ENCODE data around the gene PIWIL4. TPM values are rescaled to one million over a fixed set of nuclear protein-coding genes. Genes with fewer than 3 reads are reported as not detected.
"Not testable (repeated sequence)": the region's sequence is repeated elsewhere in the genome, so short reads cannot be mapped to it uniquely, and the experiment has no call there.

Gene PIWIL4
- total RNA-seq, 1 experiment from 2014 or later = 0.71 TPM

GRCh38 chr11:94638301-94638901 is 71.2 kb downstream of the PIWIL4 start:
- peak; percentile 14 for DNase-seq (ENCODE audit: low read depth)

DNA sequence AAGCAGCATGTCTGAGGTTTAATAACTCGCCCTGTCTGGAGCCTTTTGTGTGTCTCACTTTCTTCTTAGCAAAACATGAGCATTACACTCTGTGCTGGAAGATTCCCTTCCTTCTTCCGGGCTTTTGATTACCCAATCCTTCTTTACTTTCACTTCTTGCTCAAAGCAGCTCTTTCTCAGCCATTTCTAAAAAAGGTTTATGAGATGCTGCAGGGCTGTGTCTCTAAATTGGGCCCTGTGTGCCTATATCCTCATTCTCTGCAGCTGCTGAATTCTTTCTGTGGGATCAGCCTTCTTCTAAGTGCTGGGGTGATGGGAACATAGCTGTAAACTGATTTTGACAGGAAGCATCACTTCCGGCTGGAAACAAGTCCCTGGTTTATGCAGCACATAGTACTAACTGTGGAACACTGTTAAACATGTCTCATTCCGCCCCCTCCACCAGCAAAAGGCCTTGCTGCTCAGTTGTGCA is 71.8 kb downstream of the PIWIL4 start:
- peak; percentile 25 for DNase-seq (ENCODE audit: low read depth)

GRCh38 chr11:94639901-94640721 is 72.9 kb downstream of the PIWIL4 start:
- no peak for DNase-seq (ENCODE audit: low read depth)

DNA sequence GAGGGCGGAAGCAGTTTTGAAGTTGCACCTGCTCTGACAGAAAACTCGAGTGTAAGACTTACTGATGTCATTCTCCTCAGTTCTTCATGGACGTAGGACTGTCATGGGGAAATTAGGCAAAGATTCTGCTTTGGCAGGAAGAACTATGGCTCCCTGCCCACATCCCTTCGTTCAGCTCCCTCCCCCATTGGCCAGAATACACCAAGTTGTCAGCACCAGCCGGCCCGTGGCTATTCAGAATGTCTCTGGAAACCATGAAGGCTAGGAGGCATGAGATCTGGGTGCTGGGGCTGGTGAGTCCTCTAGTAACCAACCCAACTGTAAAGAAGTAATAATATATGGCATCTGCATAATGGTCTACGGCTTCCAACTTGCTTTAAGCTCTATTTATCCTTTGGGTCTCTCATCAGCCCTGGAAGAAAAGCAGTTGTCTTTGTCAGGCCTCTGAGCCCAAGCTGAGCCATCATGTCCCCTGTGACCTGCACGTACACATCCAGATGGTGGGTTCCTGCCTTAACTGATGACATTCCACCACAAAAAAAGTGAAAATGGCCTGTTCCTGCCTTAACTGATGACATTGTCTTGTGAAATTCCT is 74.1 kb downstream of the PIWIL4 start:
- DNase-seq (ENCODE audit: low read depth) = no peak

DNA sequence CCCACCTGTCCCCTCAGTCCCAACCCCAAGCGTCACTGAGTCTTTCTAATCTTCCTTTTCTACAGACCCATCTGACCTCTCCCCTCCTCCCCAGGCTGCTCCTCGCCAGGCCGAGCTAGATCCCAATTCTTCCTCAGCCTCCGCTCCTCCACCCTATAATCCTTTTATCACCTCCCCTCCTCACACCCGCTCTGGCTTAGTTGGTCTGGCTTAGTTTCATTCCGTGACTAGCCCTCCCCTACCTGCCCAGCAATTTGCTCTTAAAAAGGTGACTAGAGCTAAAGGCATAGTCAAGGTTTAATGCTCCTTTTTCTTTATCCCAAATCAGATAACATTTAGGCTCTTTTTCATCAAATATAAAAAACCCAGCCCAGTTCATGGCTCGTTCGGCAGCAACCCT is 76.0 kb downstream of the PIWIL4 start:
- not testable (repeated sequence) for DNase-seq (ENCODE audit: low read depth)

- no peak for DNase-seq (ENCODE audit: low read depth)
Observed at GRCh38 chr11:94647926-94648325, 80.8 kb downstream of the PIWIL4 start.

DNA sequence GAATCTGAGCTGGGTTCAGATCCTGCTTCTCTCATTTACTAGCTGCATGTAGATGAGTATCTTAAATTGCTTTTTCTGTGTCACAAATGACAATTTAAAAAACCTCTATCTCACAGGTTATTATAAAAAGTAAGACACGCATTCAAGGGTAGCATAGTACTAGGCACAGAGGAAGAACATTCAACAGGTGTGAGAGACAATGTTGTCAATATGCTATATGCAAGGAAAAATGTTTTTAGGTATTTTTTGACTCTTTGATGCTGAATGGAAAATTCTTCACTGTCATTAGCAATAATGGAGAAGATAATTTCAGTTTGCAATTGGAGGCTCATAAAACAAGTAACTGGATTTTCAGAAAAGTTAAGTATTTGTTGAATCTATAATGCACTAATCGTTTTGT is 81.6 kb downstream of the PIWIL4 start:
- no peak for DNase-seq (ENCODE audit: low read depth)

- DNase-seq (ENCODE audit: low read depth) = no peak
Observed at GRCh38 chr11:94649254-94649653, 82.1 kb downstream of the PIWIL4 start.

DNA sequence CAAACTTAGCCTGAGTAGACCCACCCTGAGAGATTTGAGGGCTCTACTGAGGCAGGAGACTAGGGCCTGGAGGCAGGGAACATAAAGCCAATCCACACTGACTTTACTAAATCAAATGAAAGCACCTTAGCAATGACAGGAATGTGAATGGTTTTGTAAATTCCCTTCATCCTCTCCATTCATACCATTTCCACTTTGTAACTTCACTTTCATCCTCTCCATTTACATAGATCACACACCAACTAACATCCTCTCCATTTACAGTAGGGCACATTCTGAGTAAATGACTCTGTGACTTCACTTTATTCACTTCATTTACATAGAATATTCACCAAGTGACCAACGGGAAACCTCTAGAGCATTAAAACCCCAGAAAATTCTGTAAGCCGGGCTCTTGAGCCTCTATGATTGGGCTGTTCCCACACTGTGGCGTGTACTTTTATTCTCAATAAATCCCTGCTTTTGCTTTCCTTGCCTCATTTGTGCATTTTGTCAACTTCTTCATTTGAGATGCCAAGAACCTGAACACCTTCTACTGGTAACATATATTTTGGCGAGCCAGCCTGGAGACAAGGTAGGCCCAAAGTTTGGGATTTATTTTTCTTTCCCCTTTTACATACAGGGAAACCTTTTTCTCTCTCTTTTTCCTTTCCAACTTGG is 82.9 kb downstream of the PIWIL4 start:
- no peak for DNase-seq (ENCODE audit: low read depth)

DNA sequence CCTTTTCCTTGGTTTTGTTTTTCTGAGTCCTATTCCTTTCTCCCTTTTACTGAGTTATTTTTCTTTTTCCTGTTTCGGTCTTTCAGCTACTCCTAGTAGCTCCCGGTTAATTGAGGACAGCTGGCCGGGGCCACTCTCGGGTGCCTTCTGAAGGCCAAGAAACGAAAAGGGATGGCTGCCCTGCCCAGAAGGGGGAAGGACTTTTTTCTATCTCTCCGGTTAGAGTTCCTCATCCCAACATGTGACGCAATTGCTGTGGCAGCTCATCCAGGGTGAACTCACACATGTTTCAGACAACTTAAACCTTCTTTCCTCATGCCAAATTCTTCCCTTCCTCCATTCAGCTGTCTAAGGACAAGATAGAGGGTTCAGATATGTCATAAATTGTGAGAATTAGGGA is 83.6 kb downstream of the PIWIL4 start:
- no peak for DNase-seq (ENCODE audit: low read depth)

GRCh38 chr11:94652735-94653284 is 85.6 kb downstream of the PIWIL4 start:
- no peak for DNase-seq (ENCODE audit: low read depth)

DNA sequence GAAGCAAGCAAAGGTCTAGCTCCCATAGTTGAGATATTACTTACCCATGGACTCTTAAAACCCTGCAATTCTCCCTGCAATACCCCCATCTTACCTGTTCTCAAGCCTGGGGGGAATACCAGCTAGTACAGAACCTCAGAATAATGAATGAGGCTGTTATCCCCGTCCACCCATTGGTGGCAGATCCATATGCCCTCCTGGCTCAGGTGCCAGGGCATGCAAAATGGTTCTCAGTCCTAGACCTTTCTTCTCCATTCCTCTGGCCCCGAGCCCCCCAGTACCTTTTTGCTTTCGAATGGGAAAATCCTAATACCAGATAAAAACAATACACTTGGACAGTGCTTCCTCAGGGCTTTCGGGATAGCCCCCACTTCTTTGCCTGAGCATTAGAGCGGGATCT is 86.4 kb downstream of the PIWIL4 start:
- no peak for DNase-seq (ENCODE audit: low read depth)

DNA sequence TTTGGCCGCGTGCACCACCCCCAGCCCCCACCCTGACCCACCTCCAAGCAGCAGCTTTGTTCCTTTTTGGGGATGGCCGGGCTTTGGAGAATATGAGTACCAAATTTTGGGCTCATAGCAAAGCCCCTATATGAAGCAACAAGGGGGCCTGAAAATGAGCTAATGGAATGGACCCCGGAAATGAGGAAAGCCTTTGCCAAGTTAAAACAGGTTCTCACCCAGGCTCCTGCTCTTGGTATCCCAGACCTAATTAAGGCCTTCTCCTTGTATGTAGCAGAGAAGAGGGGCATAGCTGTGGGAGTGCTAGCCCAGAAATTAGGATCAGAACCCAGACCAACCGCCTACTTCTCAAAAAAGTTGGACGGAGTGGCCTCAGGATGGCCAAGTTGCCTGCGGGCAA is 87.0 kb downstream of the PIWIL4 start:
- no peak for DNase-seq (ENCODE audit: low read depth)

- no peak for DNase-seq (ENCODE audit: low read depth)
Observed at GRCh38 chr11:94655291-94655690, 88.1 kb downstream of the PIWIL4 start.

GRCh38 chr11:94655956-94656355 is 88.8 kb downstream of the PIWIL4 start:
- DNase-seq (ENCODE audit: low read depth) = no peak

GRCh38 chr11:94656968-94657367 is 89.8 kb downstream of the PIWIL4 start:
- DNase-seq (ENCODE audit: low read depth) = no peak

- DNase-seq (ENCODE audit: low read depth) = no peak
Observed at GRCh38 chr11:94657629-94658028, 90.5 kb downstream of the PIWIL4 start.

GRCh38 chr11:94658386-94658785 is 91.2 kb downstream of the PIWIL4 start:
- DNase-seq (ENCODE audit: low read depth) = no peak

GRCh38 chr11:94658888-94659287 is 91.7 kb downstream of the PIWIL4 start:
- DNase-seq (ENCODE audit: low read depth) = no peak

- no peak for DNase-seq (ENCODE audit: low read depth)
Observed at GRCh38 chr11:94661444-94661843, 94.3 kb downstream of the PIWIL4 start.

DNA sequence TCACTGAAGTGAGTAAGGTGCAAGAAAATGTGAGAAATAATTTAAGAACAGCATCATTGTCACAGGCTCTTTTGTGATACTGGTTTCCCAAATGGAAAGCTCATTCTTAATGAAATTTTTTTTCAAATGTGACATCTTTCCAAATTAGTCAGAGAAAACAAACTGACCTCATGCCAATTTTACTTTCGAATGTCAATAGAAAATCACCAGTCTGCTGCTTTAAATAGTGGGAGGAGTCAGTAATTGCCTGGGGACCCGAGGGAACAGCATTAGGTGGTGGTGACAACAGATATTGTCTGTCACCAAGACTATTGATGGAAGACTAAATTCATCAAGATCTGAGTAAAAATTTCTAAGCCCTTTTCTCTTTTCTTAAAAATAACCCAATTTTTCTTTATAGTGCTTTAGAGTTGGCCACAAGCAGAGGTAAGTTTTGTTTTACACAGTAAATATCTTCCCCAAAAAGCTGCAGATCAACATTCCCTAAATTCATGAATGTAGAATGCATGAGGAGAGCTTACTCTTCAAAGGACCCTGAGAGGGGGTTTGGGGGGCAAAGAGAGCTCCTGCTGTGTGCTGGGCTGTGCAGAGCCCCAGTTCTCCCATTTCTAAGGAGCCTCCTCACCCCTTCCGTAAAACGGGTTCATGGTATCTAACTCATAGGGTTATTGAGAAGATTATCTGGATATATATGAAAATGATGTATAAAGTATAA is 95.1 kb downstream of the PIWIL4 start:
- DNase-seq (ENCODE audit: low read depth) = no peak
